ENCODE results near the gene RAI14.

GRCh38 chr5:34690898-34691297 lies 34.8 kb downstream of the RAI14 start:
- TF ChIP-seq CTCF (conservative IDR thresholded peaks at IDR 0.05) (no peak), ZFX (IDR thresholded peaks at IDR 0.05) (no peak)

All from C4-2B (cell line).